T-helper 2 cell treated with Interferon-gamma antibody and Interleukin-4, amounts not matched to agents 100 ng/mL and 5 ng/mL, for 36 hours (primary cell): ENCODE results near the gene ANKRD40. TPM values are rescaled to one million over a fixed set of nuclear protein-coding genes. Genes with fewer than 3 reads are reported as not detected.

Source experiments
- intact Hi-C: fragments of 100-400 bp; cut with micrococcal nuclease; formaldehyde crosslinking; loops from one replicate; pipeline ENCODE4 v1.15.1; 2023
- total RNA-seq: library from RNA; stranded (reverse); gene quantifications from 2 replicates; pipeline ENCODE4 v1.2.3, GENCODE V29; 2022

Gene ANKRD40
- total RNA-seq, 1 donor from 2014 or later = 35.9 TPM

DNA sequence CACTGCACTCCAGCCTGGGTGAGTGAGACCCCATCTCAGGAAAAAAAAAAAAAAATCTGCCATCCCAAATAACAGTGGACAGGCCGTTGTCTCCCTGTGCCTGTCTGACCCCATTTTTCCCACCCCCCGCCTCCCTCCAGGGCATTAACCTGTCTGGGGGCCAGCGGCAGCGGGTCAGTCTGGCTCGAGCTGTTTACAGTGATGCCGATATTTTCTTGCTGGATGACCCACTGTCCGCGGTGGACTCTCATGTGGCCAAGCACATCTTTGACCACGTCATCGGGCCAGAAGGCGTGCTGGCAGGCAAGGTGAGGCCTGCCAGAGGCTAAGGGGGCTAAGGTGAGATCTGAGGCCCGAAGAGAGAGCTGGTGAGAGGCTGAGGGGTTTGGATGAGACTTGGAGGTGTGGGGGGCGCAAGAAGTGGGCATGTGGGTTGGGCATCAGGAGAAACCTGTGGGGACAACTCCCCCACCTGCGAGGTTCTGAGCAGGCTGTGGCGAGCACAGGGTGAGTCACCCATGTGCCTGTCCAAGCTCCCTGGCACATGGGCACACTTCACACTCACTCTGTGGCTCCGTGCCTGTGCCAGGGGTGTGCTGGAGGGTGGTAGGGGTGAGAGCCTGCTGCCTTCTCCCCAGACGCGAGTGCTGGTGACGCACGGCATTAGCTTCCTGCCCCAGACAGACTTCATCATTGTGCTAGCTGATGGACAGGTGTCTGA lies 34.7 kb downstream of the ANKRD40 start:
- intact Hi-C loops = no loop called here

- intact Hi-C loops = no loop called here
Observed at GRCh38 chr17:50672071-50672470, 35.6 kb downstream of the ANKRD40 start.

DNA sequence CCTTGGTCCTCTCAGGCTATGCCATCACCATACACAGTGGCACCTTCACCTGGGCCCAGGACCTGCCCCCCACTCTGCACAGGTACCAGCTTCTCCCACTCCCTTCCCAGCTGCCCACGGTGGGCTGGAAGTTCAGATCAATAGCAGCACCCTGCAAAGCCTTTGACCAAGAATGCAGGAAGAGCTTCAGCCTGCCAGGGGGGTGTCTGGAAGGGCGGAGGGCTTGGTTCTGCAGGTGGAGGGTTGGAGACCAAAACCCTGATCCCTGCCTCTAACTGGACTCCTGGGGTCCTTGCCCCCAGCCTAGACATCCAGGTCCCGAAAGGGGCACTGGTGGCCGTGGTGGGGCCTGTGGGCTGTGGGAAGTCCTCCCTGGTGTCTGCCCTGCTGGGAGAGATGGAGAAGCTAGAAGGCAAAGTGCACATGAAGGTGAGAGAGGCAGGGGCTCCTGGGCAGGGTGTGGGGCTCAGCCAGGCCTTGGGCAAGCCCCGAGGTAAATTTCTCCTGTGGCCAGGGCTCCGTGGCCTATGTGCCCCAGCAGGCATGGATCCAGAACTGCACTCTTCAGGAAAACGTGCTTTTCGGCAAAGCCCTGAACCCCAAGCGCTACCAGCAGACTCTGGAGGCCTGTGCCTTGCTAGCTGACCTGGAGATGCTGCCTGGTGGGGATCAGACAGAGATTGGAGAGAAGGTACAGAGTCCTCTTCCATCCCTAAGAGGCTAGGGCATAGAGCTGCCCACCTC lies 38.7 kb downstream of the ANKRD40 start:
- intact Hi-C loops = no loop called here

- intact Hi-C loops = no loop called here
Observed at GRCh38 chr17:50668025-50668837, 39.5 kb downstream of the ANKRD40 start.

GRCh38 chr17:50667259-50668024 lies 40.3 kb downstream of the ANKRD40 start:
- intact Hi-C loops = no loop called here

- intact Hi-C loops = no loop called here
Observed at GRCh38 chr17:50666316-50666715, 41.4 kb downstream of the ANKRD40 start.

DNA sequence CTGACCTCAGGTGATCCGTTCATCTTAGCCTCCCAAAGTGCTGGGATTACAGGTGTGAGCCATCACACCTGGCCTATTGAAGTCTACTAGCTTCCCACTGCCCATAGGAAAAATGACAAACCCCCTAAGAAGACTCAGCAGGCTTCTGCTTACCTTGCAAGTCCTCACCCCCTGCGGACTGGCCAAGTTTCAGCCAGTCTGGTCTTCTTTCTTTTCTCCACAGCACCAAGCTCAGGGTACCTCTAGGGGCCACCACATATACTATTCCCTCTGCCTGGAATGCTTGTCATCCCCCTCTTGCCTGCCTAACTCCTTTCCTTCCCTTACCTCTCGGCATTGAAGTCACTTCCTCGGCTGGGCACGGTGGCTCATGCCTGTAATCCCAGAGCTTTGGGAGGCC lies 41.9 kb downstream of the ANKRD40 start:
- intact Hi-C loops = no loop called here

DNA sequence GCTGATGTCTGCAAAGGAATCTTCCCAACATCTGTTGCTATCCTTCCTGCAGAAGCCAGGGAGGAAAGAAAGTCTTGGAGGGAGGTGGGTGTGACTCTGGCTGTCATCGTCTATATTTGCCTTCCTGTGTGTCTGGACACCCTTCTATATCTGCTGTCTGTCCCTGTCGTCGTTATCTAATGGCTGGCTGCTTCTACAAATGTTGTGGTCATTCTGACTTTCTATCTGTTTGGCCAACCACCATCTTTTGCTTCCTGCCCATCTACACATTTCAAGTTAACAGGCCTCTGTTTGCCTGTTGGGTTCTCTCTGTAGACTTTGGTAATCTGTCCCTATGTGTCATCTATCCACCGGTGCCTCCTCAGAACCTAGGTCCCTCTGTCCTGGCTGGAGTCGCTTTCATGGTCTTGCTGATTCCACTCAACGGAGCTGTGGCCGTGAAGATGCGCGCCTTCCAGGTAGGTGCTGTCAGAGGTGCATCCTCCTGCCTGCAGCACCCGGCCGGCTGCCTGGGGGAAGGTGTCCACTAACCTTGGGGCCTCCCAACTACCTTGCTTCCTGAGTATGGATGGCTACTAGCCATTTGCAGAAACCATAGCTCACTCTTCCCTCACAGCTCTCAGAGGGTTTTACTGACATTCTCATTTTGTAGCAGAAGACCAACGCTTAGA lies 42.8 kb downstream of the ANKRD40 start:
- intact Hi-C loops = no loop called here

DNA sequence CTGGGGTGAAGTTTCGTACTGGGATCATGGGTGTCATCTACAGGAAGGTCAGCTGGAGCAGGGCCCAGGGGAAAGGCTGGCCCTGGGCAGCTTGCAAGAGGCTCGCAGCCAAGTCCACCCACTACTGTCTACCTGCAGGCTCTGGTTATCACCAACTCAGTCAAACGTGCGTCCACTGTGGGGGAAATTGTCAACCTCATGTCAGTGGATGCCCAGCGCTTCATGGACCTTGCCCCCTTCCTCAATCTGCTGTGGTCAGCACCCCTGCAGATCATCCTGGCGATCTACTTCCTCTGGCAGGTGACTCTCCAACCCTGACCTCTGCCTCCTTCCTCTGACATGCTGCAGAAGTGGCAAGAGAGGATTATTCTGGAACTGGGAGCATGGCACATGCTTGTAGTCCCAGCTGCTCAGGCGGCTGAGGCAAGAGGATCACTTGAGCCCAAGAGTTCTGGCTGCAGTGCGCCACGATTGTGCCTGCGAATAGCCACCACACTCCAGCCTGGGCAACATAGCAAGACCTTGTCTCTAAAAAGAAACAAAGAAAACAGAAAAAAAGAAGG lies 43.8 kb downstream of the ANKRD40 start:
- intact Hi-C loops = no loop called here

- intact Hi-C loops = no loop called here
Observed at GRCh38 chr17:50662632-50663225, 45.0 kb downstream of the ANKRD40 start.

GRCh38 chr17:50661795-50662391 lies 45.8 kb downstream of the ANKRD40 start:
- intact Hi-C loops = loop anchor here (1.0 kb wide), 1 partner anchor 32 kb away; no protein-coding TSS in a partner anchor

DNA sequence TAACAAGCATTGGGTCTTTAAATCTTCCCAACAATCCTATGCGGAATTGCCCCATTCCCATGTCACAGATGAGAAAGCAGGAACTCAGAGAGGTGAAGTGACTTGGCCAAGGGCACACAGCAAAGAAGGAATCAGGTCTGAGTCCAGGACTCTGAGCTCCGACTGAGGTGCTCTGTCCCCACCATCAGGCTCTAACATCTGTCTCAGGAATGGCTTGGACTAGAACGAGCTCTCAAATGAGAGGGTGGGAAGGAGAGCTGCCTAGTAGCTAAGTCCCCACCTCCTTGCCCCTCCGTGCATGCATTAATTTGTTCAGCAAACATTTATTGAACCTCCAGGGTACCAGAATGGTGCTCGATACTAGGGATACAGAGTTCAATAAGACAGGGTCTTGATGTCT lies 46.4 kb downstream of the ANKRD40 start:
- intact Hi-C loops = loop anchor here (1.0 kb wide), 1 partner anchor 31 kb away; no protein-coding TSS in a partner anchor

GRCh38 chr17:50660887-50661345 lies 46.8 kb downstream of the ANKRD40 start:
- intact Hi-C loops = loop anchor here (1.0 kb wide), 1 partner anchor 31 kb away; no protein-coding TSS in a partner anchor

DNA sequence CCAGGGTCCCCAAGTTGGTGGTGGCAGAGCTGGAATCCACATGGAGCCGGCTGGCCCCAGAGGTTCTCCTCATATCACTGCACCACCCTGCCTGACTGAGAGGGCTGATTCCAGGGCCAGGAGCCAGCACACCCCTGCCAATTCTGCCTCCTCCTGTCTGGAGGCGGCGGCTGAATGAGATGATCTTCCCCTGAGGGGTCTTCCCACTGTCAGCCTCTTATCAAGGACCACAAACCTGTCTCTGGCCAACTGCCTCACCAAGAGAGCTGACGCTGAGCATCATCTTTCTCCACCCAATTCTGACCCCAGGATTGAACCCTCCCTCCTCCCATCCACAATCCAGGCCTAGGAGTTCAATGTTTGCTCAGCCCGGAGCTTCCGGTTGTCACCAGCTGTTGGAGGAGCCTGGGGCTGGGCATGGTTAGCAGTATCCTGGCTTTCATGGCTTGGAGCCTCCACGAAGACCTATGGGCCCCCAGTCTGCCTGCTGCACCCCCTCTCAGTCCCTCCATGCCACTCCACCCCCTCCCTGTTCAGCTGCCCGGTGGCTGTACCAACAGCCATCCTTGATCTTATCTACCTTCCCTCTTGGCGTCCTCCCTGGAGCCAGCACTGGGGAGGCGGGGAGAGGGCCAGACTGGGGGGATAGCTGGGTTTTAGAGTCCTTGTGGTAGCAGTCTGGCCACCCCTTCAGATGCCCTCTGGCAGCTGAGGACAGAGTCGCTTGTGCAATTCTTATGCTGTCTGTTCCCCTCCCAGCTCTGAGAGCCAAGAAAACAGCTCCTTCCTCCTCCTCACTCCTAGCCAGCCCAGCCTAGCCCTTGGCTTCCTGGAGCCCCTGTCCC lies 47.5 kb downstream of the ANKRD40 start:
- intact Hi-C loops = no loop called here

GRCh38 chr17:50659179-50659578 lies 48.5 kb downstream of the ANKRD40 start:
- intact Hi-C loops = no loop called here

- intact Hi-C loops = no loop called here
Observed at GRCh38 chr17:50658616-50659015, 49.1 kb downstream of the ANKRD40 start.

DNA sequence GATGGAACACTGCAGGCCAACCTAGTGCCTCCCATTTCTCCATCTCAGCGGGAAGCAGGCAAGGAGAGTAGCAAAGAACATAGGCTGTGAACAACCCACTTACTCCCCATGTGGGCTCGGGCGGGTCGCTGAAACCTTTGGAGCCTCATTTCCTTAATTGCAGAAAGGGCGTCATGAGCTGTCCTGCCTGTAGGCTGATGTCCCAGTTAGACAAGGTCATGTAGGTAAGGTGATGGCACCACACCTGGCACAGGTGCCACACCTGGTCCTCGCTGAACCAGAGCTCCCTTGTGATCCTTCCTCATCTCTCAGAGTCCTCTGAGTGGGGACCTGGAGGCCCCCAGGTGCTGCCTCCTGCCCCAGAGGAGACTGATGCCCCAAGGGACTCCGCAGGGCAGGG lies 50.1 kb downstream of the ANKRD40 start:
- intact Hi-C loops = no loop called here

GRCh38 chr17:50657054-50657453 lies 50.7 kb downstream of the ANKRD40 start:
- intact Hi-C loops = no loop called here
